ENCODE measurements around the gene ARL15. TPM values are rescaled to one million over a fixed set of nuclear protein-coding genes. Genes with fewer than 3 reads are reported as not detected.

The ARL15 gene
- total RNA-seq, 1 donor from 2014 or later = 6.0 TPM

DNA sequence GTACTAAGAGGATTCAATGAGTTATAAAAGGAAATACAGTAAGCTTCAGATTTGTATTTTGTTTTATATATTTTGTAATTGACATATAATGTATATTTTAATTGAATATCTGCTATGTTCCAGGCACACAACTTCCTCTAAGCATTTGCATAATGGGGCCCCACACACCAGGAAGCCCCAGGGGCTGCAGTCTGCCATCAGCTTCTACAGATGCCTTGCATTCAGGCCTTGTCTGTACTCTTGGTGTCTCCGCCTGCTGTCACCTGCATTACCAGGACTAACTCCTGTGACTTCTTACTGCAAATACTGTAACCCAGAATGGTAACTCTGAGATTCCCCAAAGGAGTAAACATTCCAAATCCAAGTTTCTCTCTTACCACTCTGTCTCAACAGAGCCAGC is 20.6 kb downstream of the ARL15 start:
- H3K4me3 Mint-ChIP-seq (ENCODE audit: low read depth) = no peak overlapping the region
- H3K4me1 Mint-ChIP-seq (ENCODE audit: low read depth) = no peaks in the 10 kb centered on the region
- H3K9me3 Mint-ChIP-seq = no peaks in the 10 kb centered on the region
- no peak overlapping the region for H3K27ac Mint-ChIP-seq
- intact Hi-C loops (cut with micrococcal nuclease) = no loop called here
- no peak for DNase-seq (ENCODE audit: low spot score)
- no peaks in the 10 kb centered on the region for H3K36me3 Mint-ChIP-seq (ENCODE audit: low read depth)
- H3K27me3 Mint-ChIP-seq (ENCODE audit: low read depth) = no peaks in the 10 kb centered on the region

DNA sequence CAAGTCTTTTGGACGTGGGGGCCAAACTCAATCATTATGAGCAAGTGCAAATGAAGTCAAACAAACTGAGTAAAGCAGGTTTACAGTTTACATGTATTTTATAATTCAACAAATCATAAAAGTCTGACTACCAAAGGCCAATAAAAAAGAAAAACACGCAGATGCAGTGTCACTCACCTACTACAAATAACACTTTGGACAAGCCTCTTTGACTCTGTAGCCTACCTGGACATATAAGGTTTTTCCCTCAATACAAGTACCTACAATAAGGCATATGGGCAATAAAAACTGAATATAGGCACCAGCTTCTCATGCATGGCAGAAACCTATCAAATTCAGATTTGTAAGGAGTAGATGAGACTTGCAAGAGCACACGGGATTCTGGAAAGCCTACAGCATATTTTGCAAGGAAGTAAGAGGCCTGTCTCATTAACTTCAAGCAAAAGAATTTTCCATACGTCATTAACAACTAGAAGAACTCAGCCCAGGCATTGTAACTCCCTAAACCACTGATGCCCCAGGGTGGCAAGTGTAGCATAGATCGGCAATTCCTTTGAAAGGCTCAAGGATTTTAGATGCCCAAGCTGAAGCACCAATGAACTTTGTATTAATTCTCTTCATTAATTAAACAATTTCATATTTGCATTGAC is 21.7 kb downstream of the ARL15 start:
- Mint-ChIP-seq H3K4me3 (ENCODE audit: low read depth) (no peak overlapping the region), H3K27ac (no peak overlapping the region), H3K4me1 (ENCODE audit: low read depth) (no peaks in the 10 kb centered on the region), H3K27me3 (ENCODE audit: low read depth) (no peaks in the 10 kb centered on the region), H3K36me3 (ENCODE audit: low read depth) (no peaks in the 10 kb centered on the region), H3K9me3 (no peaks in the 10 kb centered on the region)
- intact Hi-C loops (cut with micrococcal nuclease) = no loop called here
- DNase-seq (ENCODE audit: low spot score) = no peak

DNA sequence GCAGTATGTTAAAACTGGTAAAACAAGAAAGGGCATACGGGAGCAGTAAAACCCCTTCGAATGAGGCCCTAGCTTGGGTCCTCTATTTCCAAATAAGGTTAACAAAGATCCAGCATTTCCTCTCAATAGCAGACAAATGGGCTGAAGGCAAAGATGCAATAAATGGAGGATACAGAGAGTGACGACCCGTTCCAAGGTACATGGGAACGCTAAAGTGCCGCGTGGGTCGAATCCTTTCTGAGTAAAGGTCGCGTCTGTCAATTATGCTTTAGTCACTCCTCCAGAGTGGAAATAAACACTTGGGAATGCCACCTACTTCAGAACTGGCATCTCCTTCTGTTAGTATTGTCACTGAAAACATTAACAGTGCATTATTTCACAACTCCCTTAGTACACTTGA is 24.7 kb downstream of the ARL15 start:
- Mint-ChIP-seq H3K4me1 (ENCODE audit: low read depth) (no peaks in the 10 kb centered on the region), H3K27ac (no peak overlapping the region), H3K4me3 (ENCODE audit: low read depth) (no peak overlapping the region), H3K36me3 (ENCODE audit: low read depth) (no peaks in the 10 kb centered on the region), H3K9me3 (no peaks in the 10 kb centered on the region), H3K27me3 (ENCODE audit: low read depth) (no peaks in the 10 kb centered on the region)
- intact Hi-C loops (cut with micrococcal nuclease) = no loop called here
- DNase-seq (ENCODE audit: low spot score) = no peak

DNA sequence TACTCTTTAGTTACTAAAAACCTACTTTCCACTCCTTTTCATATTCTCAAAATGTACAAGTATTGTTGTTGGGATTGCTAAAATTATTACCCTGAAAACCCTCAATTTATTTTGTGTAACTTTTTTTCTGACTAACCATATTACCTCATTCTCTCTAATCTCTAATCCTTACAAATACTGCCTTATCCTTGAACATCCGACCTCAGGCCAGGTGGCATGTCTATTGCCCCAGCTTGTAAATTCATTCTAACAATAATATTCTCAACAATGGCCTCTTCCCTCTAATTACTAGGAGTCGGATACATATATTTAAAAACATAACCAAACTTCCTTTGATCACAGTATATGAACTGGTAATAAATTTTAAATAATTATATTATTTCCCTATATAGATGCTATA is 25.8 kb downstream of the ARL15 start:
- H3K4me3 Mint-ChIP-seq (ENCODE audit: low read depth) = no peak overlapping the region

DNA sequence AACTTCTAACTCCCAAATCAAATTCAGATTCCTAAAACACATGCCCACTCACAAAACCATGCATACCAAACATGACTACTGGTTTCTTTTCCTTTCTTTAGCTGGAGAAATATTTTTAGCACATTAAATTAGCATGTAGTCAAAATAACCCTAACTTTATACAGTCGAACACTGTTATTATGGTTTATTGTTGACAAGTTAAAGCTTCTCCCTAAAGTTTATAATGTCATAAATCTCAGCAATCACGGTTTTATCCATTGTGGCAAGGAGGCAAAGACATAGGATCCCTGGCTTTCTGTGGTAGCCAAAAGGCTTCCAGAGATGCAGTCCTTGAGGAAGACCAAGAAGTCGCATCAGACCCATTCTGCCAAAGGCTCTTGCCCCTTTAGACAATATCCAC is 27.5 kb downstream of the ARL15 start:
- intact Hi-C loops (cut with micrococcal nuclease) = no loop called here
- H3K4me3 Mint-ChIP-seq (ENCODE audit: low read depth) = no peak overlapping the region
- peaks cover 7% of the 10 kb centered on the region for H3K9me3 Mint-ChIP-seq
- H3K36me3 Mint-ChIP-seq (ENCODE audit: low read depth) = no peaks in the 10 kb centered on the region
- no peaks in the 10 kb centered on the region for H3K4me1 Mint-ChIP-seq (ENCODE audit: low read depth)
- DNase-seq (ENCODE audit: low spot score) = no peak
- H3K27ac Mint-ChIP-seq = no peak overlapping the region
- H3K27me3 Mint-ChIP-seq (ENCODE audit: low read depth) = no peaks in the 10 kb centered on the region

More for the DNA sequence above, 25.8 kb downstream of the ARL15 start:
- Mint-ChIP-seq H3K27ac (no peak overlapping the region), H3K9me3 (peaks cover 7% of the 10 kb centered on the region), H3K4me1 (ENCODE audit: low read depth) (no peaks in the 10 kb centered on the region), H3K27me3 (ENCODE audit: low read depth) (no peaks in the 10 kb centered on the region), H3K36me3 (ENCODE audit: low read depth) (no peaks in the 10 kb centered on the region)
- DNase-seq (ENCODE audit: low spot score) = no peak
- intact Hi-C loops (cut with micrococcal nuclease) = no loop called here

DNA sequence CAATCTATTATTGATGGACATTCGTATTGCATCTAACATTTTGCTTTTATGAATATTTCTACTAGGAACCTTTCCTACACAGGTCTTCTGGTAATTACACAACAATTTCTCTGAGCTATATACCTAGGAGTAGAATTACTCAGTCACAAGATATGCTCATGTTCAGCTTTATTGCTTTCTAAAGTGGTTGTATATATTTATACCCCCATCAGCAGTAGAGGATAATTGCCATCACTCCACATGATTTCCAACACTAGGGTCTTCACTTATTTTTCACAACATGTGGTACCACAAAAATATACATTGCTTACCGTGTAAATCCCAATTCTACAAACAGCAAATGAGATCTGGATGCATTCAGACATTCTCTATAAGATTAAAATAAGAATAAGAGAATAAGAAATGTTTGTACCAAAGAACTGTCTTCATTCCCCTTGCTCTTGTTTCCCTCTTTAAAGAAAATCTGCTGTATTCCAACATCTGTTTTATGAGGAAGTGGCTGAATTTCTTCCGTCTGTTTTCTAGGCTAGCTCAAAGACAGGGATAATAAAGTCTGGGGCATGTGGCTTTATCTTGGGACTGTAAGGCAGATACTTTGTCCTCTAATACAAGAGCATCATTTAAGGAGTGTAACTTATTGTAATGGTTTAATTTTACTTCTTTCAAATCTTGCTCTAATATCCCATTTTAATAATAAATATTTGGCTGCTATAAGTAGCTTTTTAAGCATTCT is 28.2 kb downstream of the ARL15 start:
- intact Hi-C loops (cut with micrococcal nuclease) = no loop called here
- no peak for DNase-seq (ENCODE audit: low spot score)
- no peak overlapping the region for H3K4me3 Mint-ChIP-seq (ENCODE audit: low read depth)
- no peaks in the 10 kb centered on the region for H3K27me3 Mint-ChIP-seq (ENCODE audit: low read depth)
- no peak overlapping the region for H3K27ac Mint-ChIP-seq
- no peaks in the 10 kb centered on the region for H3K36me3 Mint-ChIP-seq (ENCODE audit: low read depth)
- H3K9me3 Mint-ChIP-seq = peaks cover 7% of the 10 kb centered on the region
- H3K4me1 Mint-ChIP-seq (ENCODE audit: low read depth) = no peaks in the 10 kb centered on the region

DNA sequence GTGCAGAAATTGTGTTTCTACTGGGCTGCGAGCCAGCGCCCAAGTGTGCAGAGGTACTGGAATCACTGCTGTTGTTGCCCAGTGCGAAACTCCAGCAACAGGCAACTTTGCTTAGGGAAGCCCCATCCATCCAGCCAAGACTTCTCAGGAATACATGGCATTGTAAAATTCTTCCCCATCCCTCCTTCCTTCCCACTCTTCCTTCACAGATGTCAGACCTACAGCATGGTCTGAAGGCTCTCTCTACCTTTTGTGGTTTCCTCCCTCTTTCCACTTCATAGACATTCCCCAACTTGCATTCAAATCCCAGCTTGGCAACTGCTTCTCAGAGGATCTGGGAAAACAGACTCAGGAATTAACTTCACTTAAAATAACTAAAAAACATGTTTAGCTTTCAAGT is 30.4 kb downstream of the ARL15 start:
- no peaks in the 10 kb centered on the region for H3K4me1 Mint-ChIP-seq (ENCODE audit: low read depth)
- intact Hi-C loops (cut with micrococcal nuclease) = no loop called here
- DNase-seq (ENCODE audit: low spot score) = no peak
- H3K27me3 Mint-ChIP-seq (ENCODE audit: low read depth) = no peaks in the 10 kb centered on the region
- no peak overlapping the region for H3K27ac Mint-ChIP-seq
- H3K36me3 Mint-ChIP-seq (ENCODE audit: low read depth) = no peaks in the 10 kb centered on the region
- peaks cover 7% of the 10 kb centered on the region for H3K9me3 Mint-ChIP-seq
- H3K4me3 Mint-ChIP-seq (ENCODE audit: low read depth) = no peak overlapping the region

DNA sequence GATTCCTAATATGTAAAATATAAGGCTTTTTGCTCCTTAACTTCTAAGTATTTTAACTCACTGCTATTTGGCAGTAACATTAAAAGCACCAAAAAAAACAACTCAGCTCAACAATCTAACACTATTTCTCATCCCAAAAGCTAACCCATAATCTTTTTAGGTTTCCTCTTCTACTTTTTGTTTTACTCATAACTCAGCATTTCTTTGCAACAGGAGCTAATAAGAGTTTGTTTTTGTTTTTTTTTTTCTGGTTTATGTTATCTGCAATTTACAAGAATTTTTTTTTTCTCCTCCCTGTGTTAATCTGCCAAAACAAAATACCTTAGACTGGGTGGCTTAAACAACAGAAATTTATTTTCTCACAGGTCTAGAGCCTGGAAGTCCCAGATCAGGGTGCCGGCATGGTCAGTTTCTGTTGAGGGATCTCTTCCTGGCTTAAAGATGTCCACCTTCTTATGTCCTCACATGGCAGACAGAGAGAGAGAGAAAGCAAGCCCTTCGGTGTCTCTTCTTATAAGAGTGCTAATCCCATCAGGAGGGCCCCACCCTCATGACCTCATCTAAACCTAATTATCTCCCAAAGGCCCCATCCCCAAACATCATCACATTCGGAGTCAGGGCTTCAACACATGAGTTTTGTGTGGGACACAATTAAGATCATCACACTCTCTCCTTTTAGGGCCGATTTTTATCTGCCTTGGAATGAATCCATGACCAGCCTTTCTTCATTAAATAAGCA is 31.2 kb downstream of the ARL15 start:
- Mint-ChIP-seq H3K36me3 (ENCODE audit: low read depth) (no peaks in the 10 kb centered on the region), H3K27ac (no peak overlapping the region), H3K27me3 (ENCODE audit: low read depth) (no peaks in the 10 kb centered on the region), H3K4me3 (ENCODE audit: low read depth) (no peak overlapping the region), H3K9me3 (peaks cover 7% of the 10 kb centered on the region), H3K4me1 (ENCODE audit: low read depth) (no peaks in the 10 kb centered on the region)
- intact Hi-C loops (cut with micrococcal nuclease) = no loop called here
- DNase-seq (ENCODE audit: low spot score) = no peak

DNA sequence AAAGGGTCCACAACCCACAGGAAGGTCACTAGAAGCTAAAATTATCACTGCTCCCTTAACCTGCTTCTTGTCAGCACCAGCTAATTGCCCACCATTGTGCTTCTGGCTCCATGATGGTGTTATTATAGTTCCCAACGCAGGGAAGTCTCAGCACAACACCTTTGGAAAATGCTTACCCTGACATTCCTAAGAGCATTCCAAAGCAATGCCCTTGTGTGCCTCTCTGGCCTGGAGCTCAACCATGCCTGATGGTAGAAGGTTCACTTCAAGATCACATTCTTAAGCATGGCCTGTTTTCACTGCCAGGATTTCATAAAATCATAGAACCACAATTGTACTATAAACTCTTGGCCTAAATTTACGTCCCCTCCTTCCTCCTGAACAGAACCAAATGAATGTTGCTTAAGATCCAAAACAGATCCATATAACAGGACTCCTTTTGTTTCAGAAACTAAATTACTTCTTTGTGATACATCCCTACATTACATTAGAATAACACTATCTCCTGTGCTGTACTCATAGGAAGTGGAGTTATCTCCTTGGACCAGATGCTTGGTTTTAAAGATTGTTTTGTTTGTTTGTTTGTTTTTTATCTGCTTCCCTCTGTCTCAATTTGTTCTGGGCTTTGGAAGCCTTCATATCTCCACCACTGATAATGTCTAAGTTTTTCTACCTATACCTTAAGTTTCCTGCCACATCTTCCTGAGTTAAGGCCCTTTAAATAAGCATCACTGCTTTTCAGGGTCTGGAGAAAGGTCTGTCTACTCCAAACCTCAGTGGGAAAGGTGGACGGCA is 32.1 kb downstream of the ARL15 start:
- H3K9me3 Mint-ChIP-seq = peaks cover 7% of the 10 kb centered on the region
- intact Hi-C loops (cut with micrococcal nuclease) = no loop called here
- no peak overlapping the region for H3K4me3 Mint-ChIP-seq (ENCODE audit: low read depth)
- H3K36me3 Mint-ChIP-seq (ENCODE audit: low read depth) = no peaks in the 10 kb centered on the region
- no peaks in the 10 kb centered on the region for H3K27me3 Mint-ChIP-seq (ENCODE audit: low read depth)
- H3K4me1 Mint-ChIP-seq (ENCODE audit: low read depth) = no peaks in the 10 kb centered on the region
- DNase-seq (ENCODE audit: low spot score) = no peak
- H3K27ac Mint-ChIP-seq = no peak overlapping the region

DNA sequence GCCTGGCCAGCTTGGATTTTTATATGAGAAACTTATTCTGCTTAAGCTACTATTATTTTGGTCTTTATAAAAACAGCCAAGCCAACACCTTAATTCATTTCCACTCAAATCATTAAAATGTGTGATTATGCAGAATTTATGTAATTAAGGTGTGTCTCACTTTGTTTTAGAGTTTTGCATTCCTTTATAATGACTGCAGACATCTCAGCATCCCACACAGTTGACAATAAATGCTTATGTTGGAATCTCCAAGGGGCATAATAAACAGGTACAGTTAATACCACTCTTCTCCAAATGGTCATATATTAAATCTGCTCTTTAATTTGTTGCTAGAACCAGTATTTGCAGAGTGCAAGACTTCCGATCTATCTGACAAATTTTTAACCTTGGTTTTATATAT is 34.3 kb downstream of the ARL15 start:
- Mint-ChIP-seq H3K9me3 (peaks cover 7% of the 10 kb centered on the region), H3K36me3 (ENCODE audit: low read depth) (no peaks in the 10 kb centered on the region), H3K4me1 (ENCODE audit: low read depth) (no peaks in the 10 kb centered on the region), H3K27ac (no peak overlapping the region), H3K4me3 (ENCODE audit: low read depth) (no peak overlapping the region), H3K27me3 (ENCODE audit: low read depth) (no peaks in the 10 kb centered on the region)
- intact Hi-C loops (cut with micrococcal nuclease) = no loop called here
- no peak for DNase-seq (ENCODE audit: low spot score)

DNA sequence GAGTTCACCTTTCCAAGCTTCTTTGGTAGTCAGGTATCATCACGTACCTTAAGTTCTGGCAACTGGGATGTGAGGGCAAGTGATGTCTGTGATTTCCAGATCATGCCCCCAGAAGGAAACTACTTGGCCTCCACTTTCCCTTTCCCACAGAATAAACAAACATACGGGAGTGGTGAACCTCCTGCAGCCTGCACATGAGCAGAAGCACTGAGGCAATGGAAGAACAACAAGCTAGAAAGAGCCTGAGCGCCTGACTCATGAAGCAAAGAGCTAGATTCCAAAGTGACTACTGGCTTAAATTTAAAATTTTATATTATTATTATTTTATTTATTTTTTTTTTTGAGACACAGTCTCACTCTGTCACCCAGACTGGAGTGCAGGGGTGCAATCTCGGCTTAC is 35.0 kb downstream of the ARL15 start:
- Mint-ChIP-seq H3K27me3 (ENCODE audit: low read depth) (no peaks in the 10 kb centered on the region), H3K9me3 (peaks cover 4% of the 10 kb centered on the region), H3K4me3 (ENCODE audit: low read depth) (no peak overlapping the region), H3K36me3 (ENCODE audit: low read depth) (no peaks in the 10 kb centered on the region), H3K4me1 (ENCODE audit: low read depth) (no peaks in the 10 kb centered on the region), H3K27ac (no peak overlapping the region)
- DNase-seq (ENCODE audit: low spot score) = no peak
- intact Hi-C loops (cut with micrococcal nuclease) = no loop called here

DNA sequence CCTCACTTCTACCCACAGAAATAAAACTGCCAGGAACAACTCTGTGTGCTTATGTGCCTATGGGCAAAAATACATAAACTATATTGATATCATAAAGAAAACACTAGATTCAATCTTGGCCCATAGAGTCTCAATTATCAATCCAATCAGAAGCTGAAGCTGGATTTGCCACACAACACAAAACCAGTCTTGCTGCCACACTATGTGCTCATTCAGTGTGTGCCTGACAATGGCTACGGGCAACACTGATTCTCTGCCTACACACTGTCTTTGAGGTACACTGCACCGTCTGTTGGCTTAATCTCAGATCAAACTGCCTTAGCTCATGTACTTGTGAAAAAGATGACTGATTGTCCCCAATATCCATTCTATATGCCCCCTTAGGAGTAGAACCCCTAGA is 35.4 kb downstream of the ARL15 start:
- intact Hi-C loops (cut with micrococcal nuclease) = no loop called here
- peaks cover under 1% of the 10 kb centered on the region for H3K9me3 Mint-ChIP-seq
- H3K36me3 Mint-ChIP-seq (ENCODE audit: low read depth) = no peaks in the 10 kb centered on the region
- no peak overlapping the region for H3K27ac Mint-ChIP-seq
- no peak overlapping the region for H3K4me3 Mint-ChIP-seq (ENCODE audit: low read depth)
- H3K27me3 Mint-ChIP-seq (ENCODE audit: low read depth) = no peaks in the 10 kb centered on the region
- DNase-seq (ENCODE audit: low spot score) = no peak
- H3K4me1 Mint-ChIP-seq (ENCODE audit: low read depth) = no peaks in the 10 kb centered on the region

All from activated T-helper 2 cell treated with anti-CD3 and anti-CD28 coated beads, Interferon-gamma antibody, Interleukin-2, Interleukin-4, amounts not matched to agents 10 μg/mL and 5 μg/mL and 100 μg/mL, durations not matched to agents 14 hours and 24 hours and 36 hours (primary cell).